Upper lobe of left lung (tissue), 6 donors: ENCODE measurements around the gene GPN3. TPM values are rescaled to one million over a fixed set of nuclear protein-coding genes. Genes with fewer than 3 reads are reported as not detected.
"Not testable (repeated sequence)": the region's sequence is repeated elsewhere in the genome, so short reads cannot be mapped to it uniquely, and the experiment has no call there.

Experiments
- ATAC-seq, 2 donors: fragments of 200-7000 bp; cut with Tn5 transposase; one replicate each; pipeline ENCODE4 v1.9.1; 2022; ENCODE audit warnings: mild to moderate bottlenecking in 2 of 2, moderate library complexity in 2 of 2; ENCODE audit not compliant: low FRiP score in 2 of 2
- DNase-seq, 2 donors: peaks; one replicate each; pipeline ENCODE4 v3.0.0-alpha.2; 2019 to 2020
- H3K27ac ChIP-seq, 4 donors: fragments of 200-600 bp; sonication (generic); one replicate each; pipeline ENCODE4 v1.5.1; 2016 to 2019
- H3K27me3 ChIP-seq, 4 donors: fragments of 200-600 bp; sonication (generic); one replicate each; pipeline ENCODE4 v1.5.1; 2017 to 2019
- H3K36me3 ChIP-seq, 4 donors: fragments of 200-600 bp; sonication (generic); one replicate each; pipeline ENCODE4 v1.5.1; 2016 to 2019
- H3K4me1 ChIP-seq, 4 donors: fragments of 200-600 bp; sonication (generic); one replicate each; pipeline ENCODE4 v1.5.1; 2018 to 2019
- H3K4me3 ChIP-seq, 4 donors: fragments of 200-600 bp; sonication (generic); one replicate each; pipeline ENCODE4 v1.5.1; 2017 to 2019; ENCODE audit warnings: mild to moderate bottlenecking in 2 of 4, moderate library complexity in 1 of 4
- H3K9me3 ChIP-seq, 4 donors: fragments of 200-600 bp; sonication (generic); one replicate each; pipeline ENCODE4 v1.5.1; 2018 to 2019
- CTCF ChIP-seq, 6 experiments: fragments of 450-650 bp in 4 of 6; fragments of 200-600 bp in 2 of 6; sonication (generic) in 2 of 6; IDR thresholded peaks; one replicate each; pipeline ENCODE4 v1.5.1; 2016 to 2019; ENCODE audit warnings: antibody characterized with exemption in 6 of 6
- EP300 ChIP-seq, 4 donors: sonication (generic); formaldehyde crosslinking; IDR thresholded peaks; one replicate each; pipeline ENCODE4 v1.5.1; 2017; ENCODE audit warnings: antibody characterized with exemption in 4 of 4, control low read depth in 2 of 4
- POLR2A ChIP-seq, 4 donors: fragments of 450-650 bp; IDR thresholded peaks; one replicate each; pipeline ENCODE4 v1.5.1; 2016 to 2017; ENCODE audit warnings: antibody characterized with exemption in 4 of 4, mild to moderate bottlenecking in 2 of 4
- POLR2AphosphoS5 ChIP-seq, 2 donors: sonication (generic); formaldehyde crosslinking; IDR thresholded peaks; one replicate each; pipeline ENCODE4 v1.5.1; 2017; ENCODE audit warnings: antibody characterized with exemption in 2 of 2
- WGBS, 2 donors: methylation state at CpG; one replicate each; pipeline ENCODE4 v1.1.5; 2017 to 2018; 5-methylcytosine and 5-hydroxymethylcytosine counted together
- total RNA-seq, 6 donors: library from RNA; depleted of rRNA in 4 of 6; stranded (reverse); fragments of >200 nt in 4 of 6; gene quantifications; one replicate each; pipeline versions ENCODE4 v1.1.0 to v1.2.1, GENCODE V29; 2016 to 2021
- donor health status: DM: no; HTN: no; CAD: no; lungs with moderate emphysema.
- donor health status: DM: no; HTN: yes; CAD: no; lungs with severe emphysema.

Gene GPN3
- total RNA-seq, 6 donors from 2014 or later, result 4.1 to 31.4 (median 19.6) TPM

GRCh38 chr12:110426406-110426805 lies 41.7 kb downstream of the GPN3 start:
- Histone ChIP-seq H3K4me3 (no peak overlapping the region), H3K27me3 (no peaks in the 10 kb centered on the region), H3K36me3 (no peaks in the 10 kb centered on the region), H3K9me3 (no peaks in the 10 kb centered on the region), H3K4me1 (peaks cover 0 to 5% (median 0%) of the 10 kb centered on the region in 4 donors), H3K27ac (no peak overlapping the region)
- DNase-seq (no peak), ATAC-seq (no peak)
- TF ChIP-seq POLR2AphosphoS5 (IDR thresholded peaks at IDR 0.05) (no peak), POLR2A (IDR thresholded peaks at IDR 0.05) (no peak), EP300 (IDR thresholded peaks at IDR 0.05) (no peak), CTCF (IDR thresholded peaks at IDR 0.05) (no peak)
- WGBS, 2 donors, result 36 to 47% methylated on average over 3 of the region's 3 CpGs

GRCh38 chr12:110424237-110424636 lies 43.8 kb downstream of the GPN3 start:
- Histone ChIP-seq H3K4me1 (no peaks in the 10 kb centered on the region), H3K4me3 (no peak overlapping the region), H3K36me3 (no peaks in the 10 kb centered on the region), H3K27me3 (no peaks in the 10 kb centered on the region), H3K9me3 (no peaks in the 10 kb centered on the region), H3K27ac (no peak overlapping the region)
- no peak for TF ChIP-seq POLR2AphosphoS5 (IDR thresholded peaks at IDR 0.05)
- TF ChIP-seq EP300 (IDR thresholded peaks at IDR 0.05), result no peak
- no peak for TF ChIP-seq POLR2A (IDR thresholded peaks at IDR 0.05)
- TF ChIP-seq CTCF (IDR thresholded peaks at IDR 0.05), result no peak
- DNase-seq, result no peak
- 60 to 77% methylated on average over 3 of the region's 3 CpGs for WGBS, 2 donors
- ATAC-seq, result no peak

- H3K4me1 ChIP-seq, result no peaks in the 10 kb centered on the region
- H3K27ac ChIP-seq, result no peak overlapping the region
- no peak overlapping the region for H3K4me3 ChIP-seq
- ATAC-seq, result no peak
- WGBS, 2 donors, result 86 to 89% methylated on average over 4 of the region's 4 CpGs
- no peak for DNase-seq
- no peaks in the 10 kb centered on the region for H3K27me3 ChIP-seq
- TF ChIP-seq EP300 (IDR thresholded peaks at IDR 0.05) (no peak), POLR2A (IDR thresholded peaks at IDR 0.05) (no peak), POLR2AphosphoS5 (IDR thresholded peaks at IDR 0.05) (no peak), CTCF (IDR thresholded peaks at IDR 0.05) (no peak)
- H3K36me3 ChIP-seq, result no peaks in the 10 kb centered on the region
- no peaks in the 10 kb centered on the region for H3K9me3 ChIP-seq
Observed at GRCh38 chr12:110421701-110422100, 46.4 kb downstream of the GPN3 start.

- WGBS, 2 donors, result 58 to 85% methylated on average over 3 of the region's 3 CpGs
Observed at GRCh38 chr12:110421159-110421661, 46.8 kb downstream of the GPN3 start.

GRCh38 chr12:110420644-110421043 lies 47.4 kb downstream of the GPN3 start:
- H3K27ac ChIP-seq, H3K4me3 ChIP-seq, H3K9me3 ChIP-seq, H3K36me3 ChIP-seq, ATAC-seq, H3K4me1 ChIP-seq, DNase-seq, H3K27me3 ChIP-seq: not testable (repeated sequence)
- 100% methylated on average over 1 of the region's 1 CpG for WGBS, 2 donors

More at GRCh38 chr12:110421159-110421661, 46.8 kb downstream of the GPN3 start:
- DNase-seq (no peak), ATAC-seq (no peak)
- Histone ChIP-seq H3K4me3 (no peak overlapping the region), H3K36me3 (no peaks in the 10 kb centered on the region), H3K27ac (no peak overlapping the region), H3K9me3 (no peaks in the 10 kb centered on the region), H3K4me1 (no peaks in the 10 kb centered on the region), H3K27me3 (no peaks in the 10 kb centered on the region)
- no peak for TF ChIP-seq POLR2A (IDR thresholded peaks at IDR 0.05)

- not testable (repeated sequence) for H3K4me1 ChIP-seq, ATAC-seq, H3K4me3 ChIP-seq, H3K27ac ChIP-seq, DNase-seq, H3K27me3 ChIP-seq, H3K9me3 ChIP-seq, H3K36me3 ChIP-seq
- WGBS, 2 donors, result 62 to 72% methylated on average over 3 of the region's 3 CpGs
Observed at GRCh38 chr12:110417113-110417512, 50.9 kb downstream of the GPN3 start.

GRCh38 chr12:110410086-110410485 lies 58.0 kb downstream of the GPN3 start:
- WGBS, 2 donors, result 92% methylated on average over 6 of the region's 6 CpGs
- not testable (repeated sequence) for DNase-seq, H3K4me3 ChIP-seq, H3K4me1 ChIP-seq, H3K27me3 ChIP-seq, ATAC-seq, H3K9me3 ChIP-seq, H3K27ac ChIP-seq, H3K36me3 ChIP-seq

- H3K9me3 ChIP-seq, H3K27ac ChIP-seq, H3K27me3 ChIP-seq, H3K4me3 ChIP-seq, DNase-seq, ATAC-seq: not testable (repeated sequence)
- WGBS, 2 donors, result 84 to 90% methylated on average over 9 to 16 of the region's 16 CpGs
- Histone ChIP-seq H3K36me3 (peaks cover 0 to 12% (median 2%) of the 10 kb centered on the region in 4 donors), H3K4me1 (peaks cover 8 to 16% (median 11%) of the 10 kb centered on the region in 4 donors)
Observed at GRCh38 chr12:110405126-110405662, 62.9 kb downstream of the GPN3 start.
